ENCODE measurements around the gene WNT7A.

WNT7A gene

GRCh38 chr3:13856006-13856405, 23.9 kb downstream of the WNT7A start:
- no peak overlapping the region for H3K9ac ChIP-seq (ENCODE audit: insufficient read length, low read depth)
- H3K4me3 ChIP-seq (ENCODE audit: insufficient read length, low read depth) = no peak overlapping the region
- DNase-seq (ENCODE audit: low read depth, low spot score) = no peak
- peaks cover 18% of the 10 kb centered on the region for H3K4me1 ChIP-seq (ENCODE audit: insufficient read depth, insufficient read length)
- TF ChIP-seq YY1 (IDR thresholded peaks at IDR 0.05; ENCODE audit: insufficient read depth, insufficient read length) (no peak), ZNF274 (IDR thresholded peaks at IDR 0.05; ENCODE audit: low read depth, low read length) (no peak)
- H3K9me3 ChIP-seq (ENCODE audit: insufficient read depth, low read length) = no peaks in the 10 kb centered on the region
- no peaks in the 10 kb centered on the region for H3K36me3 ChIP-seq (ENCODE audit: insufficient read depth, insufficient read length, low read length)
- no peaks in the 10 kb centered on the region for H3K27me3 ChIP-seq (ENCODE audit: insufficient read depth, insufficient read length)

- Histone ChIP-seq H3K9me3 (ENCODE audit: insufficient read depth, low read length) (no peaks in the 10 kb centered on the region), H3K27me3 (ENCODE audit: insufficient read depth, insufficient read length) (no peaks in the 10 kb centered on the region), H3K4me1 (ENCODE audit: insufficient read depth, insufficient read length) (peaks cover 30% of the 10 kb centered on the region), H3K9ac (ENCODE audit: insufficient read length, low read depth) (no peak overlapping the region), H3K36me3 (ENCODE audit: insufficient read depth, insufficient read length, low read length) (no peaks in the 10 kb centered on the region), H3K4me3 (ENCODE audit: insufficient read length, low read depth) (no peak overlapping the region)
- no peak for DNase-seq (ENCODE audit: low read depth, low spot score)
- no peak for TF ChIP-seq YY1 (IDR thresholded peaks at IDR 0.05; ENCODE audit: insufficient read depth, insufficient read length)
- no peak for TF ChIP-seq SUZ12 (IDR thresholded peaks at IDR 0.05; ENCODE audit: extremely low read depth, insufficient read depth, insufficient read length)
- TF ChIP-seq ZNF274 (IDR thresholded peaks at IDR 0.05; ENCODE audit: low read depth, low read length) = no peak
Observed at GRCh38 chr3:13854492-13854891, 25.4 kb downstream of the WNT7A start.

DNA sequence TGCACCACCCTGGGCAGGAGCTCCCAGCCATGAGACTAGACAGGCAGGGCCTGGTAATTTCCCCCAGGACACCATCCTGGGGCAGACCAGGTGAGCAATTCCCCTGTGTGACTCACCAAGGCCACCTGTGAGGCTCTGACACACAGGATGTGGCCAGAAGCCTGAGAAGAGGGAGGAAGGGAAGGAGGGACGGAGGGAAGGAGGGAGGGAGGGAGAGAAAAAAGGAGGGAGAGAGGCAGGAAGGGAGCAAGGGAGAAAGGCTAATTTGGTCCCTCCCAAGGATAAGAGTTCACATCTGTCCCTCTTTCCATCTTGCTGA, 25.9 kb downstream of the WNT7A start:
- no peak for DNase-seq (ENCODE audit: low read depth, low spot score)

GRCh38 chr3:13853256-13853977, 26.5 kb downstream of the WNT7A start:
- H3K9ac ChIP-seq (ENCODE audit: insufficient read length, low read depth) = no peak overlapping the region
- H3K9me3 ChIP-seq (ENCODE audit: insufficient read depth, low read length) = no peaks in the 10 kb centered on the region
- TF ChIP-seq ZNF274 (IDR thresholded peaks at IDR 0.05; ENCODE audit: low read depth, low read length) = no peak
- no peak for TF ChIP-seq YY1 (IDR thresholded peaks at IDR 0.05; ENCODE audit: insufficient read depth, insufficient read length)
- TF ChIP-seq SUZ12 (IDR thresholded peaks at IDR 0.05; ENCODE audit: extremely low read depth, insufficient read depth, insufficient read length) = no peak
- DNase-seq (ENCODE audit: low read depth, low spot score) = no peak
- H3K4me1 ChIP-seq (ENCODE audit: insufficient read depth, insufficient read length) = peaks cover 30% of the 10 kb centered on the region
- no peak overlapping the region for H3K4me3 ChIP-seq (ENCODE audit: insufficient read length, low read depth)
- H3K27me3 ChIP-seq (ENCODE audit: insufficient read depth, insufficient read length) = no peaks in the 10 kb centered on the region
- H3K36me3 ChIP-seq (ENCODE audit: insufficient read depth, insufficient read length, low read length) = no peaks in the 10 kb centered on the region

More for the DNA sequence above, 25.9 kb downstream of the WNT7A start:
- Histone ChIP-seq H3K27me3 (ENCODE audit: insufficient read depth, insufficient read length) (no peaks in the 10 kb centered on the region), H3K4me1 (ENCODE audit: insufficient read depth, insufficient read length) (peaks cover 30% of the 10 kb centered on the region), H3K9me3 (ENCODE audit: insufficient read depth, low read length) (no peaks in the 10 kb centered on the region), H3K36me3 (ENCODE audit: insufficient read depth, insufficient read length, low read length) (no peaks in the 10 kb centered on the region), H3K9ac (ENCODE audit: insufficient read length, low read depth) (no peak overlapping the region), H3K4me3 (ENCODE audit: insufficient read length, low read depth) (no peak overlapping the region)
- TF ChIP-seq YY1 (IDR thresholded peaks at IDR 0.05; ENCODE audit: insufficient read depth, insufficient read length) (no peak), ZNF274 (IDR thresholded peaks at IDR 0.05; ENCODE audit: low read depth, low read length) (no peak), SUZ12 (IDR thresholded peaks at IDR 0.05; ENCODE audit: extremely low read depth, insufficient read depth, insufficient read length) (no peak)

DNA sequence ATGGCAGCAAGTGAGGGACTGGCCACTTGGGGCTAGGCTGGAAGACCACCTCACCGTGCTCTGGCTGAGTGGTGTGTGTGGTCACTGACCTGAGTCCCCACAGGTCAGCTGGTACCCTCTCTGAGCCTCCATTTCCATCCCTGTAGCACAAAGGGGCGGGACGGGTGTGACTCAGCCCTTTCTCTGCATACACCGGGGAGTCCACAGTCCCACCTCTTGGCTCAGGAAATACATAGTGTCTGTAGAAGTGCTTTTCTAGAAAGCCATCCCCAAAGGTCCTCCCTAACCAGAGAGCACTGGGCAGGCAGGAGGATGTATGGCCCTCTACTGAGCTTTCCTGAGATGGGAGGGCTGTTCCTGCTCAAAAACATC, 27.2 kb downstream of the WNT7A start:
- H3K9ac ChIP-seq (ENCODE audit: insufficient read length, low read depth) = no peak overlapping the region
- no peaks in the 10 kb centered on the region for H3K9me3 ChIP-seq (ENCODE audit: insufficient read depth, low read length)
- no peak for DNase-seq (ENCODE audit: low read depth, low spot score)
- no peaks in the 10 kb centered on the region for H3K27me3 ChIP-seq (ENCODE audit: insufficient read depth, insufficient read length)
- no peaks in the 10 kb centered on the region for H3K36me3 ChIP-seq (ENCODE audit: insufficient read depth, insufficient read length, low read length)
- no peak overlapping the region for H3K4me3 ChIP-seq (ENCODE audit: insufficient read length, low read depth)
- TF ChIP-seq YY1 (IDR thresholded peaks at IDR 0.05; ENCODE audit: insufficient read depth, insufficient read length) (no peak), ZNF274 (IDR thresholded peaks at IDR 0.05; ENCODE audit: low read depth, low read length) (no peak), SUZ12 (IDR thresholded peaks at IDR 0.05; ENCODE audit: extremely low read depth, insufficient read depth, insufficient read length) (no peak)
- H3K4me1 ChIP-seq (ENCODE audit: insufficient read depth, insufficient read length) = peaks cover 30% of the 10 kb centered on the region

DNA sequence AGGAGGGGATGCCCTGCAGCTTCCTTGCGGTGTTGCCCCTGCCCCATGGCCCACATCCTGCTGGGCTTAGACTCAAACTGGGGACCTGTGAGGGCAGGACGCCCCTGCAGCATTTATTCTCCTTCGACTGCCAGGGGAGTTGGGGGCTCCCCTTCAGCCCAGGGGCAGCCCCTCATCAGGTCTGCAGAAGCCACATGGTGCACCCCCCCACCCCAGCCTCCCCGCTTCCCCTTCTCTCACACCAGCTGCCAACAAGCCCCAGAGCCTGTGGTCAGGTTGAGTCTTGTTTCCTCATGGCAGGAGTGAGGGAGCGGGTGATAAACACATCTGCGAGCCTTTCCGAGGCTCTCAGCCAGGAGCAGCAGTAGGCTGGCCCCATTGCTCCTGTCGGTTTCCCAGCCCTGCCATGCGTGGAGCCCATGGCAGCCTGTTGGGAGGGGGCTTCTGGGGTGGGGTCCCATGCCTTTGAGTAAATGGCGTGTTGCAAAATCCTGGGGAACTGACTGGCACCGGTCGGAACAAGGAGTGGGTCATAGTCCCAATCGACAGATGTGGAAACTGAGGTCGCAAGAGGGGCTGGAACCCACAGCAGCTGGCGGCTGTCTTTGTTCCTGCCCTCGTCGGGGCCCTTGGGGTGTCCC, 27.8 kb downstream of the WNT7A start:
- Histone ChIP-seq H3K27me3 (ENCODE audit: insufficient read depth, insufficient read length) (no peaks in the 10 kb centered on the region), H3K4me1 (ENCODE audit: insufficient read depth, insufficient read length) (peaks cover 31% of the 10 kb centered on the region), H3K36me3 (ENCODE audit: insufficient read depth, insufficient read length, low read length) (no peaks in the 10 kb centered on the region), H3K9me3 (ENCODE audit: insufficient read depth, low read length) (no peaks in the 10 kb centered on the region), H3K9ac (ENCODE audit: insufficient read length, low read depth) (no peak overlapping the region), H3K4me3 (ENCODE audit: insufficient read length, low read depth) (no peak overlapping the region)
- no peak for DNase-seq (ENCODE audit: low read depth, low spot score)
- TF ChIP-seq SUZ12 (IDR thresholded peaks at IDR 0.05; ENCODE audit: extremely low read depth, insufficient read depth, insufficient read length) (no peak), YY1 (IDR thresholded peaks at IDR 0.05; ENCODE audit: insufficient read depth, insufficient read length) (no peak), ZNF274 (IDR thresholded peaks at IDR 0.05; ENCODE audit: low read depth, low read length) (no peak)

- H3K4me1 ChIP-seq (ENCODE audit: insufficient read depth, insufficient read length) = peaks cover 34% of the 10 kb centered on the region
- H3K36me3 ChIP-seq (ENCODE audit: insufficient read depth, insufficient read length, low read length) = no peaks in the 10 kb centered on the region
- H3K9me3 ChIP-seq (ENCODE audit: insufficient read depth, low read length) = no peaks in the 10 kb centered on the region
- H3K9ac ChIP-seq (ENCODE audit: insufficient read length, low read depth) = no peak overlapping the region
- no peaks in the 10 kb centered on the region for H3K27me3 ChIP-seq (ENCODE audit: insufficient read depth, insufficient read length)
- no peak overlapping the region for H3K4me3 ChIP-seq (ENCODE audit: insufficient read length, low read depth)
- no peak for TF ChIP-seq YY1 (IDR thresholded peaks at IDR 0.05; ENCODE audit: insufficient read depth, insufficient read length)
- no peak for TF ChIP-seq SUZ12 (IDR thresholded peaks at IDR 0.05; ENCODE audit: extremely low read depth, insufficient read depth, insufficient read length)
- TF ChIP-seq ZNF274 (IDR thresholded peaks at IDR 0.05; ENCODE audit: low read depth, low read length) = no peak
- no peak for DNase-seq (ENCODE audit: low read depth, low spot score)
Observed at GRCh38 chr3:13851091-13851849, 28.6 kb downstream of the WNT7A start.

Measured in NT2/D1 (cell line).